HCT116 (cell line): ENCODE results near the gene FADS6. TPM values are rescaled to one million over a fixed set of nuclear protein-coding genes. Genes with fewer than 3 reads are reported as not detected.

ENCODE experiments used
- ATAC-seq: fragments of 200-7000 bp; cut with Tn5 transposase; 2 replicates; pipeline ENCODE4 v1.9.1; 2020; ENCODE audit warnings: mild to moderate bottlenecking, moderate library complexity
- BruUV-seq: library from RNA; stranded (reverse); fragments of 400-500 nt; replicated peaks from 2 replicates; lab custom pipeline; 2021; lab: Mats Ljungman, UMichigan
- CTCF ChIA-PET: fragments of 300-600 bp; sonication (Branson Sonifier 250); formaldehyde crosslinking; loops from one replicate; lab custom pipeline; 2021; ENCODE audit warnings: antibody characterized with exemption; lab: Charles Lee
- POLR2A ChIA-PET: fragments of 300-600, 350-600 bp; sonication (Branson Sonifier 250); formaldehyde crosslinking; loops from one replicate; lab custom pipeline; 2021; ENCODE audit warnings: antibody characterized with exemption; lab: Charles Lee
- RAD21 ChIA-PET, 2 experiments: fragments of 300-600 bp; sonication (Branson Sonifier 250); formaldehyde crosslinking; loops; one replicate each; lab custom pipeline; 2023; ENCODE audit warnings: low total read pairs in 2 of 2; ENCODE audit not compliant: uncharacterized antibody in 2 of 2, unreplicated experiment in 2 of 2, low non-redundant PET in 1 of 2; lab: Charles Lee
- DNase-seq: peaks from one replicate; pipeline ENCODE4 v3.0.0-alpha.2; 2010; ENCODE audit warnings: low read depth, low spot score
- H2AFZ ChIP-seq: fragments of 200-600 bp; shearing (Covaris generic), sonication (generic); 2 replicates; pipeline ENCODE4 v1.6.1; 2017; ENCODE audit warnings: low read depth, mixed run types, mixed read lengths, antibody characterized with exemption, low read length; ENCODE audit not compliant: poor library complexity, severe bottlenecking
- H3K27ac ChIP-seq: 2 replicates; pipeline ENCODE4 v1.5.1; 2012; ENCODE audit warnings: low read depth, low read length
- H3K27me3 ChIP-seq: fragments of 200-600 bp; sonication (generic); 2 replicates; pipeline ENCODE4 v1.6.1; 2016; ENCODE audit warnings: mixed run types, low read length, mixed read lengths; ENCODE audit not compliant: insufficient read depth
- H3K36me3 ChIP-seq, 2 experiments: fragments of 200-500 bp in 1 of 2; fragments of 200-600 bp in 1 of 2; sonication (Bioruptor generic) in 1 of 2; sonication (generic) in 1 of 2; 2 replicates each; pipeline versions ENCODE4 v1.5.1 to v1.6.1; 2014 to 2016; ENCODE audit warnings: low read length in 2 of 2, inconsistent platforms in 1 of 2, mixed read lengths in 1 of 2, mixed run types in 1 of 2; ENCODE audit not compliant: insufficient read depth in 2 of 2, control insufficient read depth in 1 of 2
- H3K4me1 ChIP-seq, 2 experiments: fragments of 200-600 bp in 1 of 2; sonication (generic) in 1 of 2; 2 replicates each; pipeline versions ENCODE4 v1.5.1 to v1.6.1; 2012 to 2017; ENCODE audit warnings: low read length in 2 of 2, inconsistent platforms in 1 of 2, mild to moderate bottlenecking in 1 of 2, mixed read lengths in 1 of 2, mixed run types in 1 of 2, moderate library complexity in 1 of 2; ENCODE audit not compliant: insufficient read depth in 2 of 2, control insufficient read depth in 1 of 2
- H3K4me2 ChIP-seq: fragments of 200-600 bp; sonication (generic); 2 replicates; pipeline ENCODE4 v1.6.1; 2017; ENCODE audit warnings: mixed run types, low read length, mixed read lengths
- H3K4me3 ChIP-seq, 2 experiments: fragments of 200-600 bp in 1 of 2; sonication (generic) in 1 of 2; replicated peaks in 1 of 2; 2 replicates each; pipeline ENCODE4 v1.5.1; 2011 to 2016; ENCODE audit warnings: low read length in 2 of 2, control low read depth in 1 of 2, low read depth in 1 of 2, mild to moderate bottlenecking in 1 of 2, mixed read lengths in 1 of 2, mixed run types in 1 of 2
- H3K79me2 ChIP-seq: fragments of 200-600 bp; sonication (generic); 2 replicates; pipeline ENCODE4 v1.6.1; 2017; ENCODE audit warnings: mild to moderate bottlenecking, mixed run types, low read length, moderate library complexity, mixed read lengths; ENCODE audit not compliant: insufficient read depth
- H3K9ac ChIP-seq: fragments of 200-600 bp; sonication (generic); 2 replicates; pipeline ENCODE4 v1.6.1; 2016; ENCODE audit warnings: low read length, mixed read lengths
- H3K9me2 ChIP-seq: fragments of 200-600 bp; sonication (generic), shearing (Covaris generic); 2 replicates; pipeline ENCODE4 v1.6.1; 2017; ENCODE audit warnings: mixed run types, mild to moderate bottlenecking, moderate library complexity; ENCODE audit not compliant: insufficient read depth
- H3K9me3 ChIP-seq, 2 experiments: fragments of 200-500 bp in 1 of 2; fragments of 200-600 bp in 1 of 2; sonication (Bioruptor generic) in 1 of 2; sonication (generic) in 1 of 2; 2 replicates each; pipeline ENCODE4 v1.6.1; 2014 to 2017; ENCODE audit warnings: low read length in 2 of 2, mixed read lengths in 2 of 2, inconsistent platforms in 1 of 2, low read depth in 1 of 2, mild to moderate bottlenecking in 1 of 2, mixed run types in 1 of 2, moderate library complexity in 1 of 2; ENCODE audit not compliant: control insufficient read depth in 1 of 2, insufficient read depth in 1 of 2
- H4K20me1 ChIP-seq: fragments of 200-600 bp; sonication (generic), shearing (Covaris generic); 2 replicates; pipeline ENCODE4 v1.6.1; 2017; ENCODE audit warnings: mixed run types, mild to moderate bottlenecking, moderate library complexity; ENCODE audit not compliant: insufficient read depth
- CEBPB ChIP-seq: IDR thresholded peaks from 2 replicates; pipeline ENCODE4 v1.6.1; 2012; ENCODE audit warnings: low read depth
- ELF1 ChIP-seq: IDR thresholded peaks from 2 replicates; pipeline ENCODE4 v1.6.1; 2012; ENCODE audit warnings: low read depth, borderline replicate concordance
- EZH2phosphoT487 ChIP-seq: fragments of 200-600 bp; IDR thresholded peaks from 2 replicates; pipeline ENCODE4 v1.6.1; 2018; ENCODE audit warnings: antibody characterized with exemption, borderline replicate concordance
- POLR2A ChIP-seq: IDR thresholded peaks from 2 replicates; pipeline ENCODE4 v1.7.0; 2011; ENCODE audit warnings: borderline replicate concordance; ENCODE audit not compliant: insufficient read depth, insufficient read length; ENCODE audit errors: extremely low read depth
- RAD21 ChIP-seq: IDR thresholded peaks from 2 replicates; pipeline ENCODE4 v1.6.1; 2012; ENCODE audit warnings: low read depth, mild to moderate bottlenecking
- SIN3A ChIP-seq: IDR thresholded peaks from 2 replicates; pipeline ENCODE4 v1.6.1; 2012; ENCODE audit warnings: low read depth
- SP1 ChIP-seq: IDR thresholded peaks from 2 replicates; pipeline ENCODE4 v1.6.1; 2012; ENCODE audit warnings: low read depth
- YY1 ChIP-seq: IDR thresholded peaks from 2 replicates; pipeline ENCODE4 v1.6.1; 2011; ENCODE audit warnings: low read length, low read depth, moderate library complexity, mild to moderate bottlenecking; ENCODE audit not compliant: insufficient replicate concordance; ENCODE audit errors: extremely low read depth
- ZNF274 ChIP-seq: fragments of 200-500 bp; sonication (Bioruptor generic); IDR thresholded peaks from 2 replicates; pipeline ENCODE4 v1.6.1; 2014; ENCODE audit warnings: mild to moderate bottlenecking, low read depth, low read length, inconsistent platforms
- intact Hi-C: fragments of 100-400 bp; cut with micrococcal nuclease; formaldehyde crosslinking; loops from 2 replicates; pipeline ENCODE4 v1.10.0; 2022
- total RNA-seq: library from RNA; stranded (reverse); gene quantifications from one replicate; pipeline ENCODE4 v1.2.1, GENCODE V29; 2021; ENCODE audit not compliant: unreplicated experiment
- TF ChIP-seq, protein P1 (sequence below): IDR thresholded peaks from 2 replicates; pipeline ENCODE4 v1.6.1; 2012; ENCODE audit warnings: low read depth
- TF ChIP-seq, protein P2 (sequence below): IDR thresholded peaks from 2 replicates; pipeline ENCODE4 v1.6.1; 2011; ENCODE audit warnings: mild to moderate bottlenecking, low read length, moderate library complexity; ENCODE audit not compliant: insufficient replicate concordance; ENCODE audit errors: extremely low read depth

FADS6 gene
- total RNA-seq, 1 experiment from 2014 or later, result not detected

DNA sequence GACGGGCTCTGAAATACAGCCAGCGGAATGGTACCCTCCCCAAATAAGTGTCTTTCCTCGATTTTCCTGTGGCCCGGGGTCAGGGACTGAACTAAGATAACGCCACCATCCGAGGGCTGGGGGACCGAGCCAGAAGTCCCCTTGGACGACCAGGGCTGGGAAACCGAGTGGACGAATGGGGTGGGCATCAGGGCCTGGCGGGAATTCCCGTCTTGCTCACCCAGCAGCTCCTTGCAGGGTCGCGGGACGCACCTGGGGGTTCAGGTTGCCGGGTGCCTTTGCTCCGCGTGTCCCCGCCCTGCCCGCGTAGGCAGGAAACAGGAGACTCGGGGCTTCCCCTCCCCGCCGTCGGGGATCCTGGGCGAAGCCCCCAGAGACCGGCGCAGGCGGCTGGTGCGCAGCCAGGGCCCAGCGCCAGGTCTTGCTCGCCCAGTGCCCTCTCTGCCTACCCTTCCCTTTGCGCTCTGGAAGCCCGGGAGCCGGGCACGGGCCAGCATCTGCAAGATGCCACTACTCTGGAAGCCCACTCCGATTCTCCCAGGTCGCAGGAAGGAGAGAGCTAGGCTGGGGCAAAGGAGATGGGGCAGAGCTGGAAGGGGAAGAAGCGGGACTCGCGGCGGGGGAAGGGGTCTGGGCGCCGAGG lies 33.1 kb downstream of the FADS6 start:
- no peak overlapping the region for H3K27ac ChIP-seq
- CTCF ChIA-PET, result interaction anchor here (0.7 to 3.0 kb wide), 4 partner anchors 10 to 66 kb away, joined by 3 to 33 read pairs (median 14); no protein-coding TSS in a partner anchor
- no peak overlapping the region for H3K4me3 ChIP-seq
- H4K20me1 ChIP-seq, result no peaks in the 10 kb centered on the region
- H3K4me2 ChIP-seq, result peak overlapping the region; percentile 61; the same call in 1 of the 2 replicates
- peaks cover 7 to 15% of the 10 kb centered on the region in 2 experiments; a peak in 3 of 4 replicates for H3K36me3 ChIP-seq
- H3K9ac ChIP-seq, result no peak overlapping the region
- no peak for ATAC-seq
- BruUV-seq, result no TSS peak
- H3K27me3 ChIP-seq, result no peaks in the 10 kb centered on the region; the same call in 1 of the 2 replicates
- RAD21 ChIA-PET, result no interaction called here
- no peak overlapping the region for H2AFZ ChIP-seq
- intact Hi-C loops, result no loop called here
- POLR2A ChIA-PET, result no interaction called here
- TF ChIP-seq YY1 (no peak), SP1 (no peak), EZH2phosphoT487 (no peak), POLR2A (no peak), ELF1 (no peak), CEBPB (no peak), SIN3A (no peak), RAD21 (no peak), ZNF274 (no peak)
- TF ChIP-seq, protein P1, sequence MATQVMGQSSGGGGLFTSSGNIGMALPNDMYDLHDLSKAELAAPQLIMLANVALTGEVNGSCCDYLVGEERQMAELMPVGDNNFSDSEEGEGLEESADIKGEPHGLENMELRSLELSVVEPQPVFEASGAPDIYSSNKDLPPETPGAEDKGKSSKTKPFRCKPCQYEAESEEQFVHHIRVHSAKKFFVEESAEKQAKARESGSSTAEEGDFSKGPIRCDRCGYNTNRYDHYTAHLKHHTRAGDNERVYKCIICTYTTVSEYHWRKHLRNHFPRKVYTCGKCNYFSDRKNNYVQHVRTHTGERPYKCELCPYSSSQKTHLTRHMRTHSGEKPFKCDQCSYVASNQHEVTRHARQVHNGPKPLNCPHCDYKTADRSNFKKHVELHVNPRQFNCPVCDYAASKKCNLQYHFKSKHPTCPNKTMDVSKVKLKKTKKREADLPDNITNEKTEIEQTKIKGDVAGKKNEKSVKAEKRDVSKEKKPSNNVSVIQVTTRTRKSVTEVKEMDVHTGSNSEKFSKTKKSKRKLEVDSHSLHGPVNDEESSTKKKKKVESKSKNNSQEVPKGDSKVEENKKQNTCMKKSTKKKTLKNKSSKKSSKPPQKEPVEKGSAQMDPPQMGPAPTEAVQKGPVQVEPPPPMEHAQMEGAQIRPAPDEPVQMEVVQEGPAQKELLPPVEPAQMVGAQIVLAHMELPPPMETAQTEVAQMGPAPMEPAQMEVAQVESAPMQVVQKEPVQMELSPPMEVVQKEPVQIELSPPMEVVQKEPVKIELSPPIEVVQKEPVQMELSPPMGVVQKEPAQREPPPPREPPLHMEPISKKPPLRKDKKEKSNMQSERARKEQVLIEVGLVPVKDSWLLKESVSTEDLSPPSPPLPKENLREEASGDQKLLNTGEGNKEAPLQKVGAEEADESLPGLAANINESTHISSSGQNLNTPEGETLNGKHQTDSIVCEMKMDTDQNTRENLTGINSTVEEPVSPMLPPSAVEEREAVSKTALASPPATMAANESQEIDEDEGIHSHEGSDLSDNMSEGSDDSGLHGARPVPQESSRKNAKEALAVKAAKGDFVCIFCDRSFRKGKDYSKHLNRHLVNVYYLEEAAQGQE, result no peak
- TF ChIP-seq, protein P2, sequence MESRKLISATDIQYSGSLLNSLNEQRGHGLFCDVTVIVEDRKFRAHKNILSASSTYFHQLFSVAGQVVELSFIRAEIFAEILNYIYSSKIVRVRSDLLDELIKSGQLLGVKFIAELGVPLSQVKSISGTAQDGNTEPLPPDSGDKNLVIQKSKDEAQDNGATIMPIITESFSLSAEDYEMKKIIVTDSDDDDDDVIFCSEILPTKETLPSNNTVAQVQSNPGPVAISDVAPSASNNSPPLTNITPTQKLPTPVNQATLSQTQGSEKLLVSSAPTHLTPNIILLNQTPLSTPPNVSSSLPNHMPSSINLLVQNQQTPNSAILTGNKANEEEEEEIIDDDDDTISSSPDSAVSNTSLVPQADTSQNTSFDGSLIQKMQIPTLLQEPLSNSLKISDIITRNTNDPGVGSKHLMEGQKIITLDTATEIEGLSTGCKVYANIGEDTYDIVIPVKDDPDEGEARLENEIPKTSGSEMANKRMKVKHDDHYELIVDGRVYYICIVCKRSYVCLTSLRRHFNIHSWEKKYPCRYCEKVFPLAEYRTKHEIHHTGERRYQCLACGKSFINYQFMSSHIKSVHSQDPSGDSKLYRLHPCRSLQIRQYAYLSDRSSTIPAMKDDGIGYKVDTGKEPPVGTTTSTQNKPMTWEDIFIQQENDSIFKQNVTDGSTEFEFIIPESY, result no peak
- H3K9me2 ChIP-seq, result no peaks in the 10 kb centered on the region
- H3K9me3 ChIP-seq, result no peaks in the 10 kb centered on the region
- H3K4me1 ChIP-seq, result peaks cover 0 to 20% of the 10 kb centered on the region in 2 experiments; a peak in 1 of 4 replicates
- no peaks in the 10 kb centered on the region for H3K79me2 ChIP-seq
- DNase-seq, result no peak
